PC-9 (cell line): ENCODE measurements around the gene FAM8A1.

Source experiments
- CTCF ChIP-seq: fragments of 200-600 bp; sonication (generic); conservative IDR thresholded peaks from 2 replicates; pipeline ENCODE4 v1.6.1; 2017; ENCODE audit warnings: mixed run types, antibody characterized with exemption, mild to moderate bottlenecking, moderate library complexity
- EZH2 ChIP-seq: fragments of 200-600 bp; sonication (generic); IDR thresholded peaks from 2 replicates; pipeline ENCODE4 v1.8.0; 2017; ENCODE audit warnings: antibody characterized with exemption, low read depth

DNA sequence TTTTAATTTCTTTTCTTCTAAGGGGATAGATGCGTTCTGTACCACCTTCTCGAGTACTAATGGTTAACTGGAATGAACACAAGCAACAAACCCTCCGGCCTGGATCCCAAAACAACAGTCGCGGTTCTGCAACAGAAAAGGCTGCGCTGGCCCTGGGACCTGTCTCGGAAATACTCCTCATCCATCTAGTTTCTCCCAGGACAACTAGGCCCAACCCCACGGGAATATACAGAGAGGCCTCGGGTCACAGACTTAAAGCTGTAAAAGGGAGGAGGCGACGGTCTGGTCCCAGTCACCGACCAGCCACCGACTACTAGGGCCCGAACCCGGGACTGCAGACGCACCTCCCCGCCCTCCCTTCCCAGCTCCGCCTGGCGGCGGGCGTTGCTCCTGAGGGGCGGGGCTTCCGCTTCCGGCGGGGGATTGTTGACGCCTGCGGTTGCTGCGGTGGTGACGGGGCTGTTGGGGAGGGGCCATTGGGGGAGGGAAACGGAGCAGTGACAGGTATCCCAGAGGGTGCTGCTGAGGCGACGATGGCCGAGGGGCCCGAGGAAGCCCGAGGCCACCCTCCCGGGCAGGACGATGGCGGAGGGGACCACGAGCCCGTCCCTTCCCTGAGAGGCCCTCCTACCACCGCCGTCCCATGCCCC lies at the start of gene FAM8A1:
- no peak; the same call in 1 of the 2 replicates for TF ChIP-seq CTCF
- no peak for TF ChIP-seq EZH2
